Inflammatory macrophage (primary cell): ENCODE results near the gene THRB.
A peak's percentile ranks its signal among the peaks of the same experiment; 100 is the strongest.
"Not testable (repeated sequence)": the region's sequence is repeated elsewhere in the genome, so short reads cannot be mapped to it uniquely, and the experiment has no call there.

Experiments used
- DNase-seq, 2 donors: peaks; one replicate each; pipeline ENCODE4 v3.0.0-alpha.2; 2020 to 2022

THRB gene

GRCh38 chr3:24446032-24446431 lies 48.6 kb downstream of the THRB start:
- no peak for DNase-seq

- no peak for DNase-seq
Observed at GRCh38 chr3:24443476-24443875, 51.2 kb downstream of the THRB start.

- no peak for DNase-seq
Observed at GRCh38 chr3:24440760-24441464, 53.7 kb downstream of the THRB start.

GRCh38 chr3:24439021-24439420 lies 55.6 kb downstream of the THRB start:
- no peak for DNase-seq

- DNase-seq = no peak
Observed at GRCh38 chr3:24437326-24437725, 57.3 kb downstream of the THRB start.

- DNase-seq = no peak
Observed at GRCh38 chr3:24435584-24435983, 59.1 kb downstream of the THRB start.

GRCh38 chr3:24434651-24435050 lies 60.0 kb downstream of the THRB start:
- peak; percentile 26 to 47 for DNase-seq

GRCh38 chr3:24433838-24434591 lies 60.6 kb downstream of the THRB start:
- no peak for DNase-seq

- DNase-seq = no peak
Observed at GRCh38 chr3:24432989-24433388, 61.7 kb downstream of the THRB start.

- DNase-seq = peak; percentile 52 to 55
Observed at GRCh38 chr3:24428481-24428880, 66.2 kb downstream of the THRB start.

- DNase-seq = no peak
Observed at GRCh38 chr3:24426896-24427295, 67.8 kb downstream of the THRB start.

GRCh38 chr3:24420829-24421228 lies 73.8 kb downstream of the THRB start:
- not testable (repeated sequence) for DNase-seq

- DNase-seq = no peak
Observed at GRCh38 chr3:24420224-24420623, 74.4 kb downstream of the THRB start.

- no peak for DNase-seq
Observed at GRCh38 chr3:24419067-24419791, 75.4 kb downstream of the THRB start.

- no peak for DNase-seq
Observed at GRCh38 chr3:24417730-24418129, 76.9 kb downstream of the THRB start.

- no peak for DNase-seq
Observed at GRCh38 chr3:24416224-24416623, 78.4 kb downstream of the THRB start.

- no peak for DNase-seq
Observed at GRCh38 chr3:24415824-24416223, 78.8 kb downstream of the THRB start.

GRCh38 chr3:24413662-24414061 lies 81.0 kb downstream of the THRB start:
- not testable (repeated sequence) for DNase-seq

GRCh38 chr3:24410860-24411259 lies 83.8 kb downstream of the THRB start:
- DNase-seq = no peak

- DNase-seq = no peak
Observed at GRCh38 chr3:24407980-24408680, 86.5 kb downstream of the THRB start.

- DNase-seq = no peak
Observed at GRCh38 chr3:24406900-24407299, 87.8 kb downstream of the THRB start.

GRCh38 chr3:24405057-24405456 lies 89.6 kb downstream of the THRB start:
- no peak for DNase-seq

- no peak for DNase-seq
Observed at GRCh38 chr3:24401811-24402185, 92.9 kb downstream of the THRB start.
